Measurements from ENCODE around the gene SLC2A3. TPM values are rescaled to one million over a fixed set of nuclear protein-coding genes. Genes with fewer than 3 reads are reported as not detected.
A peak's percentile ranks its signal among the peaks of the same experiment; 100 is the strongest.

SLC2A3 gene
- total RNA-seq, 1 experiment from 2014 or later: 717 TPM

DNA sequence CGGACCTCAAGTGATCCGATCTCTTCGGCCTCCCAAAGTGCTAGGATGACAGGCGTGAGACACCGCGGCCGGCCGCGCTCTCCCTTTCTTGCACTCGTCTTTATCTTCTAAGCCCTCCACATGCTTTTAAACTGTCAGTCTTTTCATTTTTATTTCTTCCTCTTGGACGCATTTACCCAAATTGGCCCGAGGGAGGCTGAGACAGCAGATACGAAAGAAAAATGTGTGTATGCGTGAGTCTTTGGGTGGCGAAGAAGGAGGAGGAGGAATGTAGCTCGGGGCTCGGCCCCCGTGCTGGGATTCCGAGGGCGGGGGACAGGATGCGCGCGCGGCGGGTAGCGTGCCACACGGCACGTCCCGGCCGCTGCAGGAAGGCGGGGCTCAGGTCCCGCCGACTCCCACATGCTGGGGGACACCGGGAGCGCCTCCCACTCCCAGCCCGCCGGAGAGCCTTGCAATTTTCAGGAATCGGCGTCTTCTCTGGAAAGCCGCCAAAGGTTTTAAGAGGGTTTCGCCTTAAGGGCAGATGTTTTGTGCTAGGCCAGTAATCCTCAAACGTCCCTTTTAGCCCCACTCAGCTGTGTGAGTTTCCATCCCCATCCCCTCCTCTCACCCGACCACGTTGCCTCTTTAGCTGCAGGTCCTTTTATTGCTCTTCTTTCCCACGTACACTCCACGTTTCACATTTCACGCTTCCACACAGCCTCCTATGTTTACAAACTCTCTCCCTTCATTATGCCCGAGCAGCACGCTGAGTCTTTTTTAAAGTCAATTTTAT is 34.7 kb upstream of the SLC2A3 start (continued):
- TF ChIP-seq, protein P1, sequence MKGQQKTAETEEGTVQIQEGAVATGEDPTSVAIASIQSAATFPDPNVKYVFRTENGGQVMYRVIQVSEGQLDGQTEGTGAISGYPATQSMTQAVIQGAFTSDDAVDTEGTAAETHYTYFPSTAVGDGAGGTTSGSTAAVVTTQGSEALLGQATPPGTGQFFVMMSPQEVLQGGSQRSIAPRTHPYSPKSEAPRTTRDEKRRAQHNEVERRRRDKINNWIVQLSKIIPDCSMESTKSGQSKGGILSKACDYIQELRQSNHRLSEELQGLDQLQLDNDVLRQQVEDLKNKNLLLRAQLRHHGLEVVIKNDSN (CRISPR knock-in tag; IDR thresholded peaks at IDR 0.05): no peak; the same call in 1 of the 2 replicates
- TF ChIP-seq TP53 (CRISPR knock-in tag; IDR thresholded peaks at IDR 0.05): no peak; the same call in 1 of the 2 replicates
- TF ChIP-seq, protein P2, sequence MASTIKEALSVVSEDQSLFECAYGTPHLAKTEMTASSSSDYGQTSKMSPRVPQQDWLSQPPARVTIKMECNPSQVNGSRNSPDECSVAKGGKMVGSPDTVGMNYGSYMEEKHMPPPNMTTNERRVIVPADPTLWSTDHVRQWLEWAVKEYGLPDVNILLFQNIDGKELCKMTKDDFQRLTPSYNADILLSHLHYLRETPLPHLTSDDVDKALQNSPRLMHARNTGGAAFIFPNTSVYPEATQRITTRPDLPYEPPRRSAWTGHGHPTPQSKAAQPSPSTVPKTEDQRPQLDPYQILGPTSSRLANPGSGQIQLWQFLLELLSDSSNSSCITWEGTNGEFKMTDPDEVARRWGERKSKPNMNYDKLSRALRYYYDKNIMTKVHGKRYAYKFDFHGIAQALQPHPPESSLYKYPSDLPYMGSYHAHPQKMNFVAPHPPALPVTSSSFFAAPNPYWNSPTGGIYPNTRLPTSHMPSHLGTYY (CRISPR knock-in tag; IDR thresholded peaks at IDR 0.05): no peak
- TF ChIP-seq ZNF138 (CRISPR knock-in tag; conservative IDR thresholded peaks at IDR 0.05): no peak
- TF ChIP-seq KAT7 (CRISPR knock-in tag; IDR thresholded peaks at IDR 0.05; ENCODE audit: borderline replicate concordance): no peak

DNA sequence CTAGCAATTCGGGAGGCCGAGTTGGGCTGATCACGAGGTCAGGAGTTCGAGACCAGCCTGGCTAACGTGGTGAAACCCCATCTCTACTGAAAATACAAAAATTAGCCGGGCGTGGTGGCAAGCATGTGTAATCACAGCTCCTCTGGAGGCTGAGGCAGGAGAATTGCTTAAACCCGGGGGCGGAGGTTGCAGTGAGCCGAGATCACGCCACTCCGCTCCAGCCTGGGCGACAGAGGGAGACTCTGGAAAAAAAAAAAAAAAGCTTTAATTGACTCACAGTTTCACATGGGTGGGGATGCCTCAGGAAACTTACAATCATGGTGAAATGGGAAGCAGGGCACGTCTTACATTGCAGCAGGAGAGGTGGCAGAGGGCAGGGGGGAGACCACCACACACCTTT is 30.6 kb upstream of the SLC2A3 start:
- DNase-seq (ENCODE audit: low spot score) (no peak), ATAC-seq (no peak)
- ChIA-PET POLR2A (interaction anchor here (0.7 to 1.0 kb wide), 2 partner anchors 30 to 108 kb away, joined by 3 to 16 read pairs; no protein-coding TSS in a partner anchor), CTCF (interaction anchor here (1.0 kb wide), 1 partner anchor 33 kb away, joined by 4 read pairs; no protein-coding TSS in a partner anchor)
- H3K9me3 Mint-ChIP-seq: no peaks in the 10 kb centered on the region
- H3K27ac Mint-ChIP-seq: peak overlapping the region; percentile 89
- H3K27me3 Mint-ChIP-seq (ENCODE audit: low read depth): no peaks in the 10 kb centered on the region
- no peak overlapping the region for H3K4me3 Mint-ChIP-seq
- H3K4me1 Mint-ChIP-seq: peaks cover 53% of the 10 kb centered on the region
- peaks cover 25% of the 10 kb centered on the region for H3K36me3 Mint-ChIP-seq
- no peak for TF ChIP-seq NFATC4 (CRISPR knock-in tag; IDR thresholded peaks at IDR 0.05)
- TF ChIP-seq MXD4 (CRISPR knock-in tag; IDR thresholded peaks at IDR 0.05; ENCODE audit: borderline replicate concordance): no peak
- TF ChIP-seq, protein P3, sequence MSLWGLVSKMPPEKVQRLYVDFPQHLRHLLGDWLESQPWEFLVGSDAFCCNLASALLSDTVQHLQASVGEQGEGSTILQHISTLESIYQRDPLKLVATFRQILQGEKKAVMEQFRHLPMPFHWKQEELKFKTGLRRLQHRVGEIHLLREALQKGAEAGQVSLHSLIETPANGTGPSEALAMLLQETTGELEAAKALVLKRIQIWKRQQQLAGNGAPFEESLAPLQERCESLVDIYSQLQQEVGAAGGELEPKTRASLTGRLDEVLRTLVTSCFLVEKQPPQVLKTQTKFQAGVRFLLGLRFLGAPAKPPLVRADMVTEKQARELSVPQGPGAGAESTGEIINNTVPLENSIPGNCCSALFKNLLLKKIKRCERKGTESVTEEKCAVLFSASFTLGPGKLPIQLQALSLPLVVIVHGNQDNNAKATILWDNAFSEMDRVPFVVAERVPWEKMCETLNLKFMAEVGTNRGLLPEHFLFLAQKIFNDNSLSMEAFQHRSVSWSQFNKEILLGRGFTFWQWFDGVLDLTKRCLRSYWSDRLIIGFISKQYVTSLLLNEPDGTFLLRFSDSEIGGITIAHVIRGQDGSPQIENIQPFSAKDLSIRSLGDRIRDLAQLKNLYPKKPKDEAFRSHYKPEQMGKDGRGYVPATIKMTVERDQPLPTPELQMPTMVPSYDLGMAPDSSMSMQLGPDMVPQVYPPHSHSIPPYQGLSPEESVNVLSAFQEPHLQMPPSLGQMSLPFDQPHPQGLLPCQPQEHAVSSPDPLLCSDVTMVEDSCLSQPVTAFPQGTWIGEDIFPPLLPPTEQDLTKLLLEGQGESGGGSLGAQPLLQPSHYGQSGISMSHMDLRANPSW (CRISPR knock-in tag; conservative IDR thresholded peaks at IDR 0.05; ENCODE audit: low read depth): no peak
- no peak for TF ChIP-seq NR3C1 (CRISPR knock-in tag; conservative IDR thresholded peaks at IDR 0.05; ENCODE audit: low read depth)
- TF ChIP-seq, protein P4, sequence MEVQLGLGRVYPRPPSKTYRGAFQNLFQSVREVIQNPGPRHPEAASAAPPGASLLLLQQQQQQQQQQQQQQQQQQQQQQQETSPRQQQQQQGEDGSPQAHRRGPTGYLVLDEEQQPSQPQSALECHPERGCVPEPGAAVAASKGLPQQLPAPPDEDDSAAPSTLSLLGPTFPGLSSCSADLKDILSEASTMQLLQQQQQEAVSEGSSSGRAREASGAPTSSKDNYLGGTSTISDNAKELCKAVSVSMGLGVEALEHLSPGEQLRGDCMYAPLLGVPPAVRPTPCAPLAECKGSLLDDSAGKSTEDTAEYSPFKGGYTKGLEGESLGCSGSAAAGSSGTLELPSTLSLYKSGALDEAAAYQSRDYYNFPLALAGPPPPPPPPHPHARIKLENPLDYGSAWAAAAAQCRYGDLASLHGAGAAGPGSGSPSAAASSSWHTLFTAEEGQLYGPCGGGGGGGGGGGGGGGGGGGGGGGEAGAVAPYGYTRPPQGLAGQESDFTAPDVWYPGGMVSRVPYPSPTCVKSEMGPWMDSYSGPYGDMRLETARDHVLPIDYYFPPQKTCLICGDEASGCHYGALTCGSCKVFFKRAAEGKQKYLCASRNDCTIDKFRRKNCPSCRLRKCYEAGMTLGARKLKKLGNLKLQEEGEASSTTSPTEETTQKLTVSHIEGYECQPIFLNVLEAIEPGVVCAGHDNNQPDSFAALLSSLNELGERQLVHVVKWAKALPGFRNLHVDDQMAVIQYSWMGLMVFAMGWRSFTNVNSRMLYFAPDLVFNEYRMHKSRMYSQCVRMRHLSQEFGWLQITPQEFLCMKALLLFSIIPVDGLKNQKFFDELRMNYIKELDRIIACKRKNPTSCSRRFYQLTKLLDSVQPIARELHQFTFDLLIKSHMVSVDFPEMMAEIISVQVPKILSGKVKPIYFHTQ (CRISPR knock-in tag; IDR thresholded peaks at IDR 0.05): no peak
- TF ChIP-seq, protein P1 (CRISPR knock-in tag; IDR thresholded peaks at IDR 0.05): no peak
- no peak for TF ChIP-seq NR1H2 (CRISPR knock-in tag; IDR thresholded peaks at IDR 0.05)
- TF ChIP-seq, protein P5, sequence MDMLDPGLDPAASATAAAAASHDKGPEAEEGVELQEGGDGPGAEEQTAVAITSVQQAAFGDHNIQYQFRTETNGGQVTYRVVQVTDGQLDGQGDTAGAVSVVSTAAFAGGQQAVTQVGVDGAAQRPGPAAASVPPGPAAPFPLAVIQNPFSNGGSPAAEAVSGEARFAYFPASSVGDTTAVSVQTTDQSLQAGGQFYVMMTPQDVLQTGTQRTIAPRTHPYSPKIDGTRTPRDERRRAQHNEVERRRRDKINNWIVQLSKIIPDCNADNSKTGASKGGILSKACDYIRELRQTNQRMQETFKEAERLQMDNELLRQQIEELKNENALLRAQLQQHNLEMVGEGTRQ (CRISPR knock-in tag; IDR thresholded peaks at IDR 0.05): no peak
- TF ChIP-seq NFYB (CRISPR knock-in tag; conservative IDR thresholded peaks at IDR 0.05; ENCODE audit: low read depth): no peak
- TF ChIP-seq, protein P6, sequence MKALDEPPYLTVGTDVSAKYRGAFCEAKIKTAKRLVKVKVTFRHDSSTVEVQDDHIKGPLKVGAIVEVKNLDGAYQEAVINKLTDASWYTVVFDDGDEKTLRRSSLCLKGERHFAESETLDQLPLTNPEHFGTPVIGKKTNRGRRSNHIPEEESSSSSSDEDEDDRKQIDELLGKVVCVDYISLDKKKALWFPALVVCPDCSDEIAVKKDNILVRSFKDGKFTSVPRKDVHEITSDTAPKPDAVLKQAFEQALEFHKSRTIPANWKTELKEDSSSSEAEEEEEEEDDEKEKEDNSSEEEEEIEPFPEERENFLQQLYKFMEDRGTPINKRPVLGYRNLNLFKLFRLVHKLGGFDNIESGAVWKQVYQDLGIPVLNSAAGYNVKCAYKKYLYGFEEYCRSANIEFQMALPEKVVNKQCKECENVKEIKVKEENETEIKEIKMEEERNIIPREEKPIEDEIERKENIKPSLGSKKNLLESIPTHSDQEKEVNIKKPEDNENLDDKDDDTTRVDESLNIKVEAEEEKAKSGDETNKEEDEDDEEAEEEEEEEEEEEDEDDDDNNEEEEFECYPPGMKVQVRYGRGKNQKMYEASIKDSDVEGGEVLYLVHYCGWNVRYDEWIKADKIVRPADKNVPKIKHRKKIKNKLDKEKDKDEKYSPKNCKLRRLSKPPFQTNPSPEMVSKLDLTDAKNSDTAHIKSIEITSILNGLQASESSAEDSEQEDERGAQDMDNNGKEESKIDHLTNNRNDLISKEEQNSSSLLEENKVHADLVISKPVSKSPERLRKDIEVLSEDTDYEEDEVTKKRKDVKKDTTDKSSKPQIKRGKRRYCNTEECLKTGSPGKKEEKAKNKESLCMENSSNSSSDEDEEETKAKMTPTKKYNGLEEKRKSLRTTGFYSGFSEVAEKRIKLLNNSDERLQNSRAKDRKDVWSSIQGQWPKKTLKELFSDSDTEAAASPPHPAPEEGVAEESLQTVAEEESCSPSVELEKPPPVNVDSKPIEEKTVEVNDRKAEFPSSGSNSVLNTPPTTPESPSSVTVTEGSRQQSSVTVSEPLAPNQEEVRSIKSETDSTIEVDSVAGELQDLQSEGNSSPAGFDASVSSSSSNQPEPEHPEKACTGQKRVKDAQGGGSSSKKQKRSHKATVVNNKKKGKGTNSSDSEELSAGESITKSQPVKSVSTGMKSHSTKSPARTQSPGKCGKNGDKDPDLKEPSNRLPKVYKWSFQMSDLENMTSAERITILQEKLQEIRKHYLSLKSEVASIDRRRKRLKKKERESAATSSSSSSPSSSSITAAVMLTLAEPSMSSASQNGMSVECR (CRISPR knock-in tag; IDR thresholded peaks at IDR 0.05; ENCODE audit: borderline replicate concordance): no peak
- TF ChIP-seq ZNF263 (CRISPR knock-in tag; IDR thresholded peaks at IDR 0.05; ENCODE audit: low read depth): no peak
- TF ChIP-seq IRF2 (CRISPR knock-in tag; IDR thresholded peaks at IDR 0.05; ENCODE audit: borderline replicate concordance, low read depth): no peak
- TF ChIP-seq, protein P7, sequence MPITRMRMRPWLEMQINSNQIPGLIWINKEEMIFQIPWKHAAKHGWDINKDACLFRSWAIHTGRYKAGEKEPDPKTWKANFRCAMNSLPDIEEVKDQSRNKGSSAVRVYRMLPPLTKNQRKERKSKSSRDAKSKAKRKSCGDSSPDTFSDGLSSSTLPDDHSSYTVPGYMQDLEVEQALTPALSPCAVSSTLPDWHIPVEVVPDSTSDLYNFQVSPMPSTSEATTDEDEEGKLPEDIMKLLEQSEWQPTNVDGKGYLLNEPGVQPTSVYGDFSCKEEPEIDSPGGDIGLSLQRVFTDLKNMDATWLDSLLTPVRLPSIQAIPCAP (CRISPR knock-in tag; IDR thresholded peaks at IDR 0.05): no peak
- TF ChIP-seq ZBTB21 (CRISPR knock-in tag; IDR thresholded peaks at IDR 0.05; ENCODE audit: borderline replicate concordance): no peak

Data from WTC11 (cell line).